Middle frontal gyrus (tissue), 1 donor: ENCODE results near the gene FLG2.

Experiments used
- DNase-seq: peaks from one replicate; pipeline ENCODE4 v3.0.0-alpha.2; 2015; ENCODE audit warnings: low spot score; ENCODE audit errors: extremely low spot score

Gene FLG2

GRCh38 chr1:152359906-152360305, at the start of gene FLG2:
FLG2 (minus strand) TSS chr1:152360006; CDS start chr1:152358884, 1,122 bp downstream.
- no peak for DNase-seq

- no peak for DNase-seq
Measured at GRCh38 chr1:152408664-152409063, 48.9 kb upstream of the FLG2 start.

GRCh38 chr1:152398812-152399698, 39.2 kb upstream of the FLG2 start:
- no peak for DNase-seq

GRCh38 chr1:152397474-152397873, 37.7 kb upstream of the FLG2 start:
- no peak for DNase-seq

GRCh38 chr1:152394151-152394550, 34.3 kb upstream of the FLG2 start:
- DNase-seq: no peak

- DNase-seq: no peak
Measured at GRCh38 chr1:152392909-152393308, 33.1 kb upstream of the FLG2 start.

GRCh38 chr1:152388889-152389288, 29.1 kb upstream of the FLG2 start:
- DNase-seq: no peak

GRCh38 chr1:152386940-152387339, 27.1 kb upstream of the FLG2 start:
- DNase-seq: no peak

- no peak for DNase-seq
Measured at GRCh38 chr1:152380932-152381331, 21.1 kb upstream of the FLG2 start.

GRCh38 chr1:152374451-152374850, 14.6 kb upstream of the FLG2 start:
- no peak for DNase-seq

- no peak for DNase-seq
Measured at GRCh38 chr1:152372672-152373071, 12.9 kb upstream of the FLG2 start.

- DNase-seq: no peak
Measured at GRCh38 chr1:152367436-152367835, 7.6 kb upstream of the FLG2 start.

GRCh38 chr1:152356736-152357135, 3.1 kb downstream of the FLG2 start:
- no peak for DNase-seq

- no peak for DNase-seq
Measured at GRCh38 chr1:152349611-152350010, 10.2 kb downstream of the FLG2 start.

- DNase-seq: no peak
Measured at GRCh38 chr1:152348447-152348846, 11.4 kb downstream of the FLG2 start.

- DNase-seq: peak; percentile 29
Measured at GRCh38 chr1:152347116-152347728, 12.6 kb downstream of the FLG2 start.

GRCh38 chr1:152344438-152344837, 15.4 kb downstream of the FLG2 start:
- no peak for DNase-seq

GRCh38 chr1:152343006-152343405, 16.8 kb downstream of the FLG2 start:
- DNase-seq: no peak

- no peak for DNase-seq
Measured at GRCh38 chr1:152335399-152335798, 24.4 kb downstream of the FLG2 start.

GRCh38 chr1:152328801-152329391, 30.9 kb downstream of the FLG2 start:
- DNase-seq: no peak

GRCh38 chr1:152325111-152325510, 34.7 kb downstream of the FLG2 start, which contains the start of gene FLG:
FLG (minus strand) TSS chr1:152325239; CDS start chr1:152315456, 9,783 bp downstream.
- DNase-seq: no peak

- DNase-seq: no peak
Measured at GRCh38 chr1:152313970-152314369, 45.8 kb downstream of the FLG2 start.
